ENCODE data around the gene PITX1.

Gene PITX1

DNA sequence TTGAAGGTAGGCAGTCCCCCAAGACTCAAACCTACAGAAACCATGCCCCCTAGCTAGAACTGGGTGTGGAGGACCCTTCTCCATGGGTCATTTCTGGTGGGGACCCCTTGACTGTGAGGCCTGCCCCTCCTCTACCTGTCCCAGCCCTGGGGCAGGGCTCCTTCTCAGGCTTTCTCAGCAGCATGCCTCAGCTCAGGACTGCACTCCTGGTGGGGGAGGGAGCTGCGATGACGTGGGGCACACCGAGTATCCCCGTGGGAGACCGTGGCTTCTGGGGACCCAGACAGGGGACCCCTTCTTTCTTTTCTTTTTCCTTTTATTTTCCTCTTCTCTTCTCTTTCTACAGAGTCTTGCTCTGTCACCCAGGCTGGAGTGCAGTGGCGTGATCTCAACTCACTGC lies 27.0 kb upstream of the PITX1 start:
- no peak overlapping the region for H3K27ac ChIP-seq
- TF ChIP-seq ZFX (IDR thresholded peaks at IDR 0.05; ENCODE audit: borderline replicate concordance), result no peak
- TF ChIP-seq, protein P1, sequence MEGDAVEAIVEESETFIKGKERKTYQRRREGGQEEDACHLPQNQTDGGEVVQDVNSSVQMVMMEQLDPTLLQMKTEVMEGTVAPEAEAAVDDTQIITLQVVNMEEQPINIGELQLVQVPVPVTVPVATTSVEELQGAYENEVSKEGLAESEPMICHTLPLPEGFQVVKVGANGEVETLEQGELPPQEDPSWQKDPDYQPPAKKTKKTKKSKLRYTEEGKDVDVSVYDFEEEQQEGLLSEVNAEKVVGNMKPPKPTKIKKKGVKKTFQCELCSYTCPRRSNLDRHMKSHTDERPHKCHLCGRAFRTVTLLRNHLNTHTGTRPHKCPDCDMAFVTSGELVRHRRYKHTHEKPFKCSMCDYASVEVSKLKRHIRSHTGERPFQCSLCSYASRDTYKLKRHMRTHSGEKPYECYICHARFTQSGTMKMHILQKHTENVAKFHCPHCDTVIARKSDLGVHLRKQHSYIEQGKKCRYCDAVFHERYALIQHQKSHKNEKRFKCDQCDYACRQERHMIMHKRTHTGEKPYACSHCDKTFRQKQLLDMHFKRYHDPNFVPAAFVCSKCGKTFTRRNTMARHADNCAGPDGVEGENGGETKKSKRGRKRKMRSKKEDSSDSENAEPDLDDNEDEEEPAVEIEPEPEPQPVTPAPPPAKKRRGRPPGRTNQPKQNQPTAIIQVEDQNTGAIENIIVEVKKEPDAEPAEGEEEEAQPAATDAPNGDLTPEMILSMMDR (IDR thresholded peaks at IDR 0.05), result no peak

DNA sequence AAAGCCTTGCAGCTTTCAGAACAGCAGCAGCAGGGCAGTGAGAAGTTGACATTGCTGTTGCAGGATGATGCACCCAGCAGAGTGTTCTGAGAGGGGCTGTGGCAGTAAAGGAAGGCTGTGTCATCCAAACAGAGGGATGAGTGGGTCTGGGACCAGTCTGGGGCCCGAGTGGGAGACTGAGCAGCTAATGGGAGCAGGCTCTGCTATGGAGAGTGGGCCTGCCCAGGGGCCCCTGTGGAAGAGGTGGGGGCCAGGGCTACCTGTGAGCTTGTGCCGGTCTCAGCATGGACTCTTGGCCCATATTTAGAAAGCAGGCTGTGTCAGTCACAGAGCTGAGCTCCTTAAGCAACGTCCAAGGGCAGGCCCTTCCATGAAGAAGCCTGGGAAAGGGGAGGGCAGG lies 26.0 kb upstream of the PITX1 start:
- TF ChIP-seq ZFX (IDR thresholded peaks at IDR 0.05; ENCODE audit: borderline replicate concordance), result no peak
- TF ChIP-seq, protein P1 (IDR thresholded peaks at IDR 0.05), result no peak
- H3K27ac ChIP-seq, result no peak overlapping the region

DNA sequence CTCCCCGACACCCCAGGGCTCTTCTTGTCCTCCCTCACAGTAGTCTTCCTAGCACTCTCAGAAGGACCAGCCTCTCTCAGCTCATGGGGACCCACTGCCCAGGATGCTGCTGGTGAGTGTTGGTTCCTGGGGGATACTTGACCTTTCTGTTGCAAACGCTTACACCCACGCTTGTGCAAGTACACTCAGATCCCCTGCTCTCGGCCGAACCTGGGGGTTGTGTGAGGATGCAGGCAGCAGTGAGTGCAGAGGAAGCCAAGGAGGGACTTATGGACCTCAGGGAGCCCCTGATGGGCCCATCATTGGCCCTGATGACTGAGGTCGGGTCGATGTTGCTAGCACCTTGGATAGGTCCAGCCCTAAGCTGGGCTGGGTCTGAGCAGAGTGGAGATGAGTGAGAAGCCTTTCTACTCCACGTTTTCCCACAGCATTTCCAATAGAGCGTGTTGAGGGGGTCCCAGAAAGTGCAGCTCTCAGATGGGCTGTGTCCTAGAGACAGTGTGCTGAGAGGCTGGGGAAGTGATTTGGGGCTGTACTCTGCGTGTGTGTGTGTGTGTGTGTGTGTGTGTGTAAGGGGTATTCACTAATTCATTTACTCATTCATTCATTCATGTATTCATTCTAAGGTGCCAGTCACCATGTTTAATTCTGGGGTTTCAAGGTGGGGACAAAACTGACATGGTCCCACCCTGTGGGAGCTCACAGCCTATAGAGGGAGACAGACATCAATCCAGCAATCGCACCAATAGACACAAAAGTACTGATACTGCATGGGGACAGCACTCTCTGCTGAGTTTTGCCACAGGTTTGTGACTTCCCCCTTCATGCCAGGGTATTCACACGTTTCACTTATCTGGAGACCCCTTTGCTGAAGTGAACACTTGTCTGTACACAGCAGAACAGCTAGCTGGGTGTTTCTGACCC lies 25.2 kb upstream of the PITX1 start:
- H3K27ac ChIP-seq, result no peak overlapping the region
- TF ChIP-seq, protein P1 (IDR thresholded peaks at IDR 0.05), result no peak
- no peak for TF ChIP-seq ZFX (IDR thresholded peaks at IDR 0.05; ENCODE audit: borderline replicate concordance)

DNA sequence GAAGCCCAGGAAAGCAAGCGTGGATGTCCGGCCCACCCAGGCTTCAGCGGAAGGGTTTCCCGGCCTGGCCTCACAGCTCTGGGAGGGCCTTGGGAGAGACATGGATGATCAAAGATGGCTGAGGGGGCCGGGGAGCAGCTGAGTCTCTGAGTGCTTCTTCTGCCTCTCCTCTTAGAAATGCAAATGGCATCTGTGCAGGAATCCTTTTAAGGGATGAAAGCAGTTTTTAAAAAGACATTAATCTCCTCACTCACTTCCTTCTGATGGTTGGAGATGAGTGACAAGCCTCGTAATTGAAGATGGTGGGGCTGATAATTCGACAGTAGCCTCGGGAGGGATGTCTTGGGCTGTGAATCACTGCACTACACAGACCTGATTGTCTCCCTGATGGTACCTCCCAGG lies 24.3 kb upstream of the PITX1 start:
- TF ChIP-seq ZFX (IDR thresholded peaks at IDR 0.05; ENCODE audit: borderline replicate concordance), result no peak
- TF ChIP-seq, protein P1 (IDR thresholded peaks at IDR 0.05), result no peak
- no peak overlapping the region for H3K27ac ChIP-seq

DNA sequence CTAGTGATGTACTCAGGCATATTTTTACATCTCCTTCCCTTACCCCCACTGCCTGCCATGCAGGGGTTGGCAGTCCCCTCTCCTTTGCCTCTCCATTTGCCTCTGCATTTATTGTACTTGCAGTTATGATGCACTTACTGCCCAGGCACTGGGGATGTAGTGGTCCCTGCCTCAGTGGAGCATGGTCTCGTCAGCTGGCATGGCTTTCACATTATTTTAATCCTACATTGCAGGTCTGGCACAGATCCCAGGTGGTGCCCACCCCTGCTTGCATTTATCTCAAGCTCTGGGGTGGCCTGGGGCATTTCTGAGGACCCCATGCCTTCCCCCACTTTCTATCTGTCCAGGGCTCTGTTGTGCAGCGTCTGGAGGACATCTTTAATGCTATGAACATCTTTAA lies 23.2 kb upstream of the PITX1 start:
- TF ChIP-seq ZFX (IDR thresholded peaks at IDR 0.05; ENCODE audit: borderline replicate concordance), result no peak

DNA sequence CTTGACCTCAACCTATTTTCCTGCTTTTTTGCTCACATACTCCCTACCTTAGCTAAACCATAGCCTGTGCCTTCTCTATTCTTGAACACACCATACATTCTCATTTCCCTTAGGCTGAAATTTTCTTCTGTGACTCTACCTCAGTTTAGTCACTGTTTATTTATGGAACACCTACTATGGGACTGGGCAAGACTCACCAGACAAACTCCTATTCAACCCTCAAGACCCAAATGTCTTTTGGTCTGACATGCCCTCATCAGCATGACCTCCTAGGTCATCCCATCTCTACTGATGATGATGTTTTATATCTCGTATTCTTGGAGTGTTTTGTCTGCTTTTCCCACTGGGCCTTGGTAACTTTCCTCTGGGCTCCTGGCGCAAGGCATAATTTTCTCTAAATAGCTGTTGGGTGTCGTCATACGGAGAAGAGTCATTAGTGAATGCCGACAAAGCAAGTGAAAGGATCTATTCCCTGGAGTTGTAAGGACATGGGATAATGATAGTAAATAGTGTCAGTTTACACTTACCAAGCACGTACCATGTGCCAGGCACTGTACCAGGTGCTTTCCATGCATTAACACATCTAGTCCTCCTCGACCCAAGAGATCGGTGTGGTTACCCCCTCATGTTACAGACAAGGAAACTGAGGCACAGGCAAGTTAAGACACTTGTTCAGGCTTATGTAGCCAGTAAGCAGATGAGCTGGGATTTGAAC lies 22.4 kb upstream of the PITX1 start:
- H3K27ac ChIP-seq, result no peak overlapping the region
- no peak for TF ChIP-seq ZFX (IDR thresholded peaks at IDR 0.05; ENCODE audit: borderline replicate concordance)
- TF ChIP-seq, protein P1 (IDR thresholded peaks at IDR 0.05), result no peak

More for the DNA sequence above, 23.2 kb upstream of the PITX1 start:
- H3K27ac ChIP-seq, result no peak overlapping the region

DNA sequence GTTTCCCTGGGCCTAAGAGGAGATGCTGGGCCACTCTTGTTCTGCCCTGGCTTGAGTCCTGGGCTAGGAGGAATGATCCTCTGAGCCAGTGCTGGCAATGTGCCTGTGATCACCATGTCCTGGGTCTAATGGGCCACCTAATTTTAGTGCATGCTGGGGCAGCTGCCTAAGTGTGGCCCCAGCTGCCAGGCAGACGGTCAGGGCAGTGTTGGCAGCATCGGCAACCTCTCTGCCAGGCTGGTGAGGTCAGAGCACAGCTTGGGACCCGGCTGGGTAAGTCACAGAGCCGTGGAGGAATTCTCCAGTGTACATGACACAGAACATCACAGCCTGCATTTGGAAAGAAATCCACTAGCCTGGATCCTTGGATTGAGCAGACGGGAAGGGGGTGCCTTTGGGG lies 21.4 kb upstream of the PITX1 start:
- no peak overlapping the region for H3K27ac ChIP-seq
- no peak for TF ChIP-seq ZFX (IDR thresholded peaks at IDR 0.05; ENCODE audit: borderline replicate concordance)
- TF ChIP-seq, protein P1 (IDR thresholded peaks at IDR 0.05), result no peak
